Right lobe of liver (tissue), 6 donors: Measurements from ENCODE around the gene KRT28. TPM values are rescaled to one million over a fixed set of nuclear protein-coding genes. Genes with fewer than 3 reads are reported as not detected.

Source experiments
- ATAC-seq, 4 donors: fragments of 200-7000 bp; cut with Tn5 transposase; one replicate each; pipeline ENCODE4 v1.9.1; 2020; ENCODE audit warnings: mild to moderate bottlenecking in 4 of 4, moderate library complexity in 4 of 4
- DNase-seq, 3 donors: peaks; one replicate each; pipeline ENCODE4 v3.0.0-alpha.2; 2020
- H3K27ac ChIP-seq, 3 donors: fragments of 200-600 bp; one replicate each; pipeline ENCODE4 v1.8.0; 2022
- H3K27me3 ChIP-seq, 2 donors: fragments of 200-600 bp; one replicate each; pipeline ENCODE4 v1.8.0; 2022
- H3K36me3 ChIP-seq, 4 donors: fragments of 200-600 bp; sonication (generic) in 1 of 4; one replicate each; pipeline versions ENCODE4 v1.5.1 to v1.8.0; 2017 to 2022; ENCODE audit warnings: control low read depth in 1 of 4
- H3K4me1 ChIP-seq, 4 donors: fragments of 200-600 bp; sonication (generic) in 1 of 4; one replicate each; pipeline versions ENCODE4 v1.5.1 to v1.8.0; 2017 to 2022; ENCODE audit warnings: control low read depth in 1 of 4
- H3K4me3 ChIP-seq, 3 donors: fragments of 200-600 bp; one replicate each; pipeline ENCODE4 v1.8.0; 2022
- H3K9me3 ChIP-seq, 4 donors: fragments of 200-600 bp; sonication (generic) in 1 of 4; one replicate each; pipeline versions ENCODE4 v1.5.1 to v1.8.0; 2017 to 2022; ENCODE audit warnings: control low read depth in 1 of 4
- POLR2A ChIP-seq: fragments of 450-650 bp; IDR thresholded peaks from one replicate; pipeline ENCODE4 v1.6.1; 2017; ENCODE audit warnings: antibody characterized with exemption, mild to moderate bottlenecking
- whole genome bisulfite sequencing: methylation state at CpG from one replicate; pipeline ENCODE4 v1.1.6; 2018; ENCODE audit warnings: low coverage, low lambda C conversion rate; ENCODE audit not compliant: insufficient coverage; ENCODE audit errors: missing lambda C conversion rate; 5-methylcytosine and 5-hydroxymethylcytosine counted together
- intact Hi-C, 2 donors: fragments of 100-400 bp; cut with DNase I; formaldehyde crosslinking; loops; one replicate each; pipeline versions ENCODE4 v1.11.2 to v1.14.1; 2022
- total RNA-seq, 6 experiments: library from RNA; depleted of rRNA in 2 of 6; stranded (reverse); fragments of >200 nt in 2 of 6; fragmentation: NEBNext Ultra II Directional in 3 of 6; extraction: Animal tissue kit (Norgen Biotek cat#: 25700) in 3 of 6; gene quantifications; one replicate each; pipeline versions ENCODE4 v1.1.0 to v1.2.4, GENCODE V29; 2016 to 2023
- TF ChIP-seq, protein P1 (sequence below), 4 donors: fragments of 200-600 bp in 3 of 4; fragments of 450-650 bp in 1 of 4; IDR thresholded peaks; one replicate each; pipeline versions ENCODE4 v1.5.1 to v1.8.0; 2016 to 2022; ENCODE audit warnings: antibody characterized with exemption in 4 of 4, mild to moderate bottlenecking in 2 of 4
- donor health status: DM: no; HTN: yes; CAD: no.
- donor health status: DM: no; HTN: no; CAD: no.
- donor health status: DM: no; HTN: no; CAD: no.
- donor health status: DM: no; HTN: yes; CAD: no.
- donor health status: DM: no; HTN: yes; CAD: no.

KRT28 gene
- total RNA-seq, 6 experiments from 2014 or later = not detected

- H3K36me3 ChIP-seq = no peaks in the 10 kb centered on the region
- DNase-seq (no peak), ATAC-seq (no peak)
- no peak overlapping the region for H3K4me3 ChIP-seq
- H3K27me3 ChIP-seq = no peaks in the 10 kb centered on the region
- no peak for TF ChIP-seq POLR2A
- TF ChIP-seq, protein P1, sequence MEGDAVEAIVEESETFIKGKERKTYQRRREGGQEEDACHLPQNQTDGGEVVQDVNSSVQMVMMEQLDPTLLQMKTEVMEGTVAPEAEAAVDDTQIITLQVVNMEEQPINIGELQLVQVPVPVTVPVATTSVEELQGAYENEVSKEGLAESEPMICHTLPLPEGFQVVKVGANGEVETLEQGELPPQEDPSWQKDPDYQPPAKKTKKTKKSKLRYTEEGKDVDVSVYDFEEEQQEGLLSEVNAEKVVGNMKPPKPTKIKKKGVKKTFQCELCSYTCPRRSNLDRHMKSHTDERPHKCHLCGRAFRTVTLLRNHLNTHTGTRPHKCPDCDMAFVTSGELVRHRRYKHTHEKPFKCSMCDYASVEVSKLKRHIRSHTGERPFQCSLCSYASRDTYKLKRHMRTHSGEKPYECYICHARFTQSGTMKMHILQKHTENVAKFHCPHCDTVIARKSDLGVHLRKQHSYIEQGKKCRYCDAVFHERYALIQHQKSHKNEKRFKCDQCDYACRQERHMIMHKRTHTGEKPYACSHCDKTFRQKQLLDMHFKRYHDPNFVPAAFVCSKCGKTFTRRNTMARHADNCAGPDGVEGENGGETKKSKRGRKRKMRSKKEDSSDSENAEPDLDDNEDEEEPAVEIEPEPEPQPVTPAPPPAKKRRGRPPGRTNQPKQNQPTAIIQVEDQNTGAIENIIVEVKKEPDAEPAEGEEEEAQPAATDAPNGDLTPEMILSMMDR (IDR thresholded peaks at IDR 0.05) = no peak
- no peak overlapping the region for H3K27ac ChIP-seq
- WGBS = 80% methylated on average over 3 of the region's 3 CpGs
- no peaks in the 10 kb centered on the region for H3K9me3 ChIP-seq
- H3K4me1 ChIP-seq = no peaks in the 10 kb centered on the region
- intact Hi-C loops = no loop called here
These were observed 21.8 kb downstream of the KRT28 start for GRCh38 chr17:40777971-40778370.

GRCh38 chr17:40777459-40777858 lies 22.3 kb downstream of the KRT28 start:
- Histone ChIP-seq H3K27me3 (no peaks in the 10 kb centered on the region), H3K9me3 (no peaks in the 10 kb centered on the region), H3K4me3 (no peak overlapping the region), H3K27ac (no peak overlapping the region), H3K4me1 (no peaks in the 10 kb centered on the region), H3K36me3 (no peaks in the 10 kb centered on the region)
- DNase-seq (no peak), ATAC-seq (no peak)
- intact Hi-C loops = no loop called here
- WGBS = 62% methylated on average over 7 of the region's 7 CpGs
- TF ChIP-seq, protein P1 (IDR thresholded peaks at IDR 0.05) = no peak
- TF ChIP-seq POLR2A = no peak

DNA sequence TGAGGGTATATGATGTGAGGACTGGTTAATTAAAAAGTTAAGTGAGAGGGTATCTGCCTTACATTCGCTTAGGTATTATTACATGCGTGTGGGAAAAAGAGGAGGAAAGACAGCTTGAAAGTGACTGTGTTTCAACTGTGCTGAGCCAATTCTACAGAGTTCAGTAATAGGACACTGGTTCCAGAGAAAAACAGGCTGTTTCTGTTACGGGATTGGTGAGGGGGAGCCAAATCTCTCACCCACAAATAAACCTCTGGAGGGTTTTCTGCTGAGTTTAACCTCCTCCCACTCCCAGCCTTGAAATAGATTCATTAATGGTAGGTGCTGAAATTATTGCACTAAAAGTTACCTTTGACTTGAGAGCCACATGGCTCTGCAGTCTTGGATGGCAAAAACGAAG lies 23.8 kb downstream of the KRT28 start:
- no peak for ATAC-seq
- Histone ChIP-seq H3K4me1 (no peaks in the 10 kb centered on the region), H3K27ac (no peak overlapping the region), H3K36me3 (no peaks in the 10 kb centered on the region), H3K9me3 (no peaks in the 10 kb centered on the region), H3K27me3 (no peaks in the 10 kb centered on the region), H3K4me3 (no peak overlapping the region)
- TF ChIP-seq, protein P1 (IDR thresholded peaks at IDR 0.05) = no peak
- TF ChIP-seq POLR2A = no peak
- intact Hi-C loops = no loop called here
- no peak for DNase-seq
- 48% methylated on average over 4 of the region's 4 CpGs for WGBS

GRCh38 chr17:40772101-40772500 lies 27.7 kb downstream of the KRT28 start, which contains the start of gene KRT26:
TSS of gene KRT26 (minus strand) at chr17:40772201. CDS start at chr17:40772113, 88 bp downstream.
- Histone ChIP-seq H3K36me3 (no peaks in the 10 kb centered on the region), H3K4me3 (no peak within 1 kb of the TSS), H3K27me3 (no peaks in the 10 kb centered on the region), H3K27ac (no peak within 1 kb of the TSS), H3K9me3 (no peaks in the 10 kb centered on the region), H3K4me1 (no peaks in the 10 kb centered on the region)
- intact Hi-C loops = no loop called here
- 100% methylated on average over 1 of the region's 3 CpGs for WGBS
- ATAC-seq (no peak), DNase-seq (no peak)
- TF ChIP-seq, protein P1 (IDR thresholded peaks at IDR 0.05) = no peak
- TF ChIP-seq POLR2A = no peak

DNA sequence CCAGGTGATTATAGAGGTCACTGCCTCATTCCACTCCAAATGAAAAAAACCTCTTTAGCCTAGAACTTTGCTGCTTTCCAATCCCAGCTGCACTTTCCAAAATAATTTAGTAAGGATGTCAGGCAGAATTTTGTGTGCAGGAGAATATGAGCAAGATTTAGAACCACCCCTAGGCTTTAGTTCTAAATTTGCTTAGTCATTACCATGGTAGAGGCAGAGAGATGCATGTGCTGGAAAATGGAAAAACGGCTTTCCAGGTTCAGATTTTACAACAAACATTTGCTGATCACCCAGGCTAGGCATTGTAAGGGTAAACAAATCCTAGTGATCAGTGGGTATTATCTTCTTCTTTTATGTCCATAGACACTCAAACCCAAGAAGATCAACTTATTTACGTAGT lies 34.1 kb downstream of the KRT28 start:
- no peak for TF ChIP-seq POLR2A
- 64% methylated on average over 2 of the region's 2 CpGs for WGBS

More for the DNA sequence above, 34.1 kb downstream of the KRT28 start:
- no peak for DNase-seq
- H3K9me3 ChIP-seq = peaks cover 0 to 5% (median 0%) of the 10 kb centered on the region in 4 donors
- H3K36me3 ChIP-seq = no peaks in the 10 kb centered on the region
- ATAC-seq = no peak
- H3K27ac ChIP-seq = no peak overlapping the region
- intact Hi-C loops = no loop called here
- H3K4me3 ChIP-seq = no peak overlapping the region
- H3K27me3 ChIP-seq = no peaks in the 10 kb centered on the region
- H3K4me1 ChIP-seq = no peaks in the 10 kb centered on the region
